Inferior parietal cortex (tissue), 1 donor: ENCODE results near the gene SLC30A2.
A peak's percentile ranks its signal among the peaks of the same experiment; 100 is the strongest.

ENCODE experiments used
- DNase-seq: peaks from one replicate; pipeline ENCODE4 v3.0.0-alpha.2; 2016; ENCODE audit errors: extremely low spot score

The SLC30A2 gene

DNA sequence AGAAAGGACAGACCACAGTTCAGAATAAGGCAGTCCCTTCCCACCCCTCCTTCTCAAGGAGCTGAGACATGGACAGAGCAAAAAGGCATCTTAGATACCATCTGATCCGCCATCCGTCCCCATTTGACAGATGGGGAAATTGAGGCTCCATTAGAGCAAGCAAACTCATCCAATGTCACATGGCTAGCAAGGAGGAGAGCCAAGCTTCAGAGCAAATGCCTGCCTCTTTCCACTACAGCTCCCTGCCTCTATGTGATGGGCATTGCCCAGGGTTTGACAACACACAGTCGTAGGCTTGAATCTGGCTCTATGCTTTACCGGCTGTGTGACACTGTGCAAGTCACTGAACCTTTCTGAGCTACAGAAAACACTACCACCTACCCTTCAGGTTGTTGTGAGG, 3.9 kb downstream of the SLC30A2 start:
- DNase-seq: no peak

- no peak for DNase-seq
Observed at GRCh38 chr1:26041401-26041800, 4.5 kb downstream of the SLC30A2 start.

DNA sequence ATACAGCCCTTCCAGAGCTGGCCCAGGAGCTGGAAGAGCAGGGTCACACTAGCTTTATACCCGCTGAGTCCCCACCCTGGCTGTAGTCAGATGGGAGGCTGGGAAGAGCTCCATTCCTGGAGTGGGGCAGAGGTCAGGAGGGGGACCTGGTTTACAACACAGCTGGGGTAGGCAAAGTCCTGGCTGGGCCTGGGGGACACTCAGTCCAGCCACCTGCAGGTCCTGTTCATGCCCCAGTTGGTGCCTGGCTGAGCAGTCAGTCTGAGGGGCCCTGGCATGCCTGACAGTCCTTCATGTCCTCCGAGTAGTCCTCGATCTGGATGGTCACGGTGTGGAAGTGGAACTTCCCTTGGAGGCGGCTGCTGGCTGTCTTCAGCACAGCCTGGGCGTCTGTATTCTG, 7.0 kb downstream of the SLC30A2 start:
- no peak for DNase-seq

GRCh38 chr1:26038477-26038876, 7.4 kb downstream of the SLC30A2 start:
- DNase-seq: no peak

DNA sequence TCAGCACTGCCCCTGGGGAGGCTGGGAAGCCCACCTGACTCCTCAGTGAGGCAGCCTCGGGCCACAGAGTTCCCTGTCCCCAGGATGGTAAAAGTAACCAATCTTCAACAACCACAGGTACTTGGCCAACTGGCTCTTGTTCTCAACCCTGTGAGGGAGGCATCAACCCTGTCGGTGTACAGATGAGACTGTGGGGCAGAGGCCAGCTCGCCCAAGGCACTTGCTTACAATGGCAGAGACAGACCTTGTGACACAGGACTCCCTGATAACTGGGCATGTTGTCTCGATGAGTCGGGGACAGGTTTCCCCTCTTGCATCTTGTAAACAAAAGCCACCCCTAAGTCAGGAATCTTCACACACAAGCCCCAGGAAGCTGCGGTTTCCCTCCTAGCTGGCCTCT, 8.0 kb downstream of the SLC30A2 start:
- no peak for DNase-seq

- no peak for DNase-seq
Observed at GRCh38 chr1:26036756-26037281, 9.1 kb downstream of the SLC30A2 start.

DNA sequence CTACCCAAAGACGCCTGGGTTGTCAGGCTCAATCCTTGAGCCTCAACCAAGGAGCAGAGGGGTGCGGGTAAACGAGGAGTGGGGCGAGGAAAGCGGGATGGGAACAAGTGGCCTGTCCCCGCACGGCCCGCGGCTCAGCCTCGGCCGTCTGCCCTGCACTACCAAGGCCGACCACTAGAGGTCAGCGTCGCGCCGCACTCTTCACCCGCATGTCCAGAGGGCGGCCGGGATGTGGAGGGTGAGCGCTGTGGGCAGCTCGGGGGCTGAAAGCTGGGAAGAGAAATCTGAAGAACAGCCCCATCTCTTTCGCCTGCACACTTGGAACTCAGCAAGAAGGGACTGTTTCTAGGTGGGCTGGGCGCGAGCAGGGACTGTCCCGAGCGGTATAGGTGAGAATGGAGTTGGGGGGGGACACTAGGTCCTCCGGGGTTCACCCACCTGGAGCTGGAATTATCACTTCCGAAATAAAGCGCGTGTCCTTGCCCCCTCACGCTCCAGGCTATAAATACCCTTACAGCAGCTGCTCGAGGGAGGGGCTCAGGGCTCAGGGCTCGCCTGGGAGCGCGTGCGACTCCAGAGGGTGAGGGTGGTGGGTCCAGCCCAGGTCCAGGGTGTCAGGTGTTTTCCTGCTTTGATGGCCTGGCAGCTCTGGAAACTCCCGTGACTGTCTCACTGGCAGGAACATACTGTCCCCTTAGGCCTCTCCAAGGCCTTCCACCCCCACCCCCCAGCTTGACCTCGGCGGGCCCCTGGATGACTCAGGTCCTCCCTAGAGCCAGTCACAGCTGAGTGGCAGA, 9.8 kb downstream of the SLC30A2 start:
- peak; percentile 85 for DNase-seq

DNA sequence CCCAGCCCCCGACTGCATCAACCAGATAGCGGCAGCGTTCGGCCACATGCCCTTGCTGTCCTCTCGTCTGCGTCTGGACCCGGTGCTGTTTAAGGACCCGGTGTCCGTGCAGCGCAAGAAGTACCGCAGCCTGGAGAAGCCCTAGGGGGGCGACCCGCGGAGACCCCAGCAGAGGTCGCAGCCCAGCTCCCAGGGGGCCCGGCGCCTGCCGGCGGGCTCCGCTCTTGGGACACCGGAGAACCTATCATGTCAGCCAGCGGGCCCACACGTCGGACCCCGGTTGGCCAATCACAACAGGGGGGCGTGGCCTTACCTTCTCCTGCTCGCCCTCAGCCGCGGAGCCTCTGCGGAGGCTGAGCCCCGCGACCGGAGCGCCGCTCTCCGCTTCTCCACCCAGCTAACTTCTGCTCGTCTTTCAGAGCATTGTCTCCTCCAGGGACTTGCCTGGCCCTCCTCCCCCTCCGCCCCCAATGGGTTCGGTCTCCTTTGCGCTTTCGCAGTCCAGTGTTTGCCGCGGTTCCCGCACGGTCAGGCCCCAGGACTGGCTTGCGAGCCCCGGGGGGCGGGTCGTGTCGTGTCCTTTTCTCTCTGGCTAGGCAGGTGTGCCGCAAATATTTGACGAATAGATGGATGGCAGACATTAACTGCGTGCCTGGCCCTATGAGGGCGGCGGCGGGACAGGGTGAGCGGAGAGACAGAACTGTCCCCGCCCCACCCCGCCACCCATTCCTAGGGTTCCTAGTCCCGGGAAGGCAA, 10.5 kb downstream of the SLC30A2 start:
- DNase-seq: peak; percentile 93

GRCh38 chr1:26034504-26035202, 11.3 kb downstream of the SLC30A2 start:
- no peak for DNase-seq

DNA sequence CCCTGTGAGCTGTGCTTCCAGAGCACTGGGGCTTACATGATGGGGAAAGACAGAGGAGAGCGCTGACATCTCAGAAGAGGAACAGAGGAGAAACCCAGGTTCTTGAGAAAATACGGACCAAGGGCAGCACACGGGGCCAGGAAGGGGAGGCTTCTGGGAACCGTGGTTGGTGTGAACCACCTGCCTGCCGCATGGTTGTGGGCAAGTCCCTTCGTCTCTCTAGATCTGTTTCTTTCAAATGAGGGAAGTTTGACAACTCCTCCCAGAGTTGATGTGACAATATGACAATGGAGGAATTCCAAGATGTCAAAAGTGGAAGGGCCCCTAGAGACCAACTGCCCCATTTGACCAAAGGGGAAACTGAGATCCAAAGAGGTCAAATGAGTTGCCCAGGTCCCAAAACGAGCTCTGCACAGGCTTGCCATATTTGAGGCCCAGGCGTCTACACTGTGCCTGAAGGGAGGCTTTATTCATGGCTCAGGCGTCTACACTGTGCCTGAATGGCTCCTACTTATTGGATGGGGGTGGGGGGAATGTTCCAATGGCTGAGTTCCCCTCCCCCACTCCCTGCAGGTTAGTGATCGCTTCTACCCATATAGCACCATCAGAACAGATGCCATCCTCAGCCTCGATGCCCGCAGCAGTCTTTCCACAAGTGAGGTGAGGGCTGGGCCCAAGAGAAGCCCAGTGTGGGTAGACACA, 13.1 kb downstream of the SLC30A2 start:
- no peak for DNase-seq

- DNase-seq: no peak
Observed at GRCh38 chr1:26031611-26032220, 14.2 kb downstream of the SLC30A2 start.

DNA sequence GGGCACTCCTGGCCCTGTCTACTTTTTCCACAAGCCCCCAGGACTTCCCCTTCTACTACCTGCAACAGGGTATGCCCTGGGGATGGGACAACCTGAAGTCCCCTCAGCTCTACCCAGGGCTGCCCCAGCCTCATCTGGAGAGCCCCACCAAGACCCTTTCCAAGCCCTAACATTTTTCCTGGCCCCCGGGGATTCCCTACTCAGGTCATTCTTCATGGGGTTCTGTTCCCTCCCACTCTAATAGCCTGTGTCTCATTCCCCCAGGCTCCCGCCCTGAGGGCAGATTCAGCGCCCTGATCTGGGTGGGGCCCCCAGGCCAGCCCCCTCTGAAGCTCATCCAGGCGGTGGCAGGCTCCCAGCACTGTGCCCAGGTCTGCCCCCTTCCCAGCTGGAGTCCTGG, 14.7 kb downstream of the SLC30A2 start:
- no peak for DNase-seq

DNA sequence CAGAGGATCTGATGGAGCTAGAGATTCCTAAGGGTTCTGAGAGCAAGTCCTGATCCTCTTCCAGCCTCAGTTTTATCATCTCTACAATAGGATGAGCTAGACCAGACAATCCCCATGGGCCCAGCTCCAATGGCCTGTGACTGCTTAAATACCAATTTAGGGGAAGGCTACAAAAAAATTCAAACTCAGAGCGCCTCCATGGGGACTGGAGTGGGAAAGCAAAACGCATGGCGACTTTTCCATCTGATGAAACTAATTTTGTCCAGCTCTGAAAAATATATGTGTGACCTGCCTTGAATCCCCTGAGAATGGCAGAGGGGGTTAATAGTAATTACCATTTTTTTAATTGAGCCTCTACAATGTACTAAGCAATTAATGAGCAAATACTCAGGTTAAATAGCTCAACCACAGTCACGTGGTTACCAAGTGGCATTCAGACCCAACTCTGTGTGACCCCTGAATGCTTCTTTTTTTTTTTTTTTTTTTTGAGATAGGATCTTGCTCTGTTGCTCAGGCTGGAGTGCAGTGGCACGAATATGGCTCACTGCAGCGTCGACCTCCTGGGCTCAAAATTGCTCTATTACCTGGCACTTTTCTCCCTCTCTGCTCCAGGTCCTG, 15.9 kb downstream of the SLC30A2 start:
- DNase-seq: peak; percentile 33

DNA sequence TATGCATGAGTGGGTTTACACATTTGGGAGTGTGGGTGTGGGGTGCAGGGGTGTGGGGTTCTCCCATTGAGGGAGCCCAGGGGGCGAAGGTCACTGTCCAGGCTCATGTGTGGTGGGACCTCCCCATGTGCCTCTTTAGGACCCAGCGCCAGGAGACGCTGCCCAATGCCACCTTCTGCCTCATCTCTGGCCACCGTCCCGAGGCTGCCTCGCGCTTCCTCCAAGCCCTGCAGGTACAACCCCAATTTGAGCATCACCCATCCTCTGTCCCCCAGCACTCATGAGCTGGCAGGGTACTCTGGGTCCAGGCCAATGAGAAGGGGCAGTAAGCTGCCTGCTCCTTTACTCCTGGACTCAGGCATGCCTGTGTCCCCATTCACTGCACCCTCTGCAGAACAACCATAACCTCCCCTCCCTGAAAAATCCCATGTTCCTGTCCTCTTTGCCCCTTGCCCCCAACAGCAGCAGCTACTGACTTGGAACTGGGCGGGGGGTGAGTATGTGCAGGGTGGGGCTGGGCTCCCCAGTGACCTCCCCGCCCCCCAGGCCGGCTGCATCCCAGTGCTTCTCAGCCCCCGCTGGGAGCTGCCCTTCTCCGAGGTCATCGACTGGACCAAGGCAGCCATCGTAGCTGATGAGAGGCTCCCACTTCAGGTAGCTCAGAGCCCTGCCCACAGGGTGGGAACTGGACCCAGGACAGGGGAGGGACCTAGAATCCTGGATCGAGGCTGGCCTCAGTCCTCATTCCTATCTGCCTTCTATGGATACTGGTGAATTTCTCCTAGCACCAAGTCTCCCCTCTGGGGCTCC, 16.7 kb downstream of the SLC30A2 start:
- DNase-seq: no peak

GRCh38 chr1:26028490-26028980, 17.4 kb downstream of the SLC30A2 start:
- no peak for DNase-seq

DNA sequence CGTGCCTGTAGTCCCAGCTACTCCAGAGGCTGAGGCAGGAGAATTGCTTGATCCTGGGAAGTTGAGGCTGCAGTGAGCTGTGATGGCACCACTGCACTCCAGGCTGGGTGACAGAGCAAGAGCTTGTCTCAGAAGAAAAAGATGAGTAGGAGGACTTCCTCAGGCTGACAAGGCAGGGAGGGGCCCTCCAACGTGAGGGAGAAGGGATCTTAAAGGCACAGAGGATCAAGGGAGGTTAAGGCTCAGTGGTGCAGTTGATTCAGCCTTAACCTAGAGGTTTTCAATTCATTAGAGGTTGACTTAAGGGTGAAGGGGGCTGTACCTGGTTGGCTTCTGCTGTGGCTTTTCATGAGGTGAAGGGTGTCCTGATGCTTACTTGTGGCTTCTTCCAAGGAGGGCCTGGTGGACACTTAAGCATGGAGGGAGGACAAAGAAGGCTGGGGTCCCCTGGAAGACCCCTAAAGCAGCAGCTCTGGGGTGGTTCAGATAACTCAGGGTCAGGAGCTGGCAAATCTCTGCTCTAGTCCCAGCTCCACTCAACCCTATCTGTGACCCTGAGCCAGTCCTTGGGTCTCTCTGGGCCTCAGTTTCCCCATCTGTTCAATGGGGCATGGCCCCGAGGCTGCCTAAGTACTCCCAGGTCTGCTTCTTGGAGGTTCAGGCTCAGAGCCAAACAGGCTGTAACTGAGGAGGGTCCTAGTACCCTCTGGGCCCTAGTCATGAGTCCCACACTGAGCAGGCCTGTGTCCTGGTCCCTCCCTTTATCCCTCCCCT, 18.0 kb downstream of the SLC30A2 start:
- peak; percentile 44 for DNase-seq

- DNase-seq: no peak
Observed at GRCh38 chr1:26025517-26025916, 20.4 kb downstream of the SLC30A2 start.

DNA sequence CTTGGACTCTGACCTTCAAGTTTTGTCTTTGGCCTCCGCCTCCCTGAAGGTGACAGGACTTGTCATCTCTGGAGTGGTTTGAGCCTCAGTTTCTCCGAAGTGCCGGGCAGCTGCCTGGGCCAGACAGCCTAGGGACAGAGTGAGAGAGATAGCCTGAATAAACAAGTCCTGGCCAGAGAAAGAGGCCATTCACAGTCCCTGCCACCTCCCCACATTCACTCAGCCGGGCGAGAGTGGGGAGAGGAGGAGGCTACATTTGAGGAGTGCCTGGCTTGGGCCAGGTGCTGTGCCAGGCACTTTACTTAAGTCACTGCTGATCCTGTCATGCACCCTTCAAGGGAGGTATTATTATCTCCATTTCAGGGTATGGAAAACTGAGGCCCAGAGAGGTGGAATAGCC, 20.9 kb downstream of the SLC30A2 start:
- no peak for DNase-seq

DNA sequence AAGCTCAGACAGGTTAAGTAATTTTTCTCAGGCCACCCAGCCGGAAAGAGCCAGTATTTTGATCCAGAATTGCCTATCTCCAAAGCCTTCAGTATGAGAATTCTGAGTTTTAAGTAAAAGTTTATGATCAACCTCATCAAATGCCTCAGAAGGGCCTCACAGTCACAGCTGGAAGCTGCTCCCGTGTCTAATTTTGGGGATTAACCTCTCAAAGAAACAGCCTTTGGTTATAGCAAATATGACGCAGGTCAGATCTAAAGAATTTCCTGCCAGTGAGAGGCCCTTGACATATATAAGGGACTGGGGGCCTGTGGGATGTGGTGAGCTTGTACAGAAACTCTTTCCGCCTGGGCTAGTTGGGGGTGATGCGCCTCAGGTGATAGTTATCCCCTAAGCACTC, 22.1 kb downstream of the SLC30A2 start:
- no peak for DNase-seq
